ENCODE measurements around the gene GPC3. TPM values are rescaled to one million over a fixed set of nuclear protein-coding genes. Genes with fewer than 3 reads are reported as not detected.
"Not testable (repeated sequence)": the region's sequence is repeated elsewhere in the genome, so short reads cannot be mapped to it uniquely, and the experiment has no call there.

GPC3 gene
- total and polyA plus RNA-seq, 2 experiments from 2014 or later: 171 to 323 TPM

- Histone ChIP-seq H3K4me1 (ENCODE audit: low read depth) (peaks cover under 1% of the 10 kb centered on the region), H3K36me3 (no peaks in the 10 kb centered on the region), H3K4me3 (no peak overlapping the region), H3K27ac (no peak overlapping the region), H3K27me3 (no peaks in the 10 kb centered on the region), H3K9me3 (ENCODE audit: low read depth) (no peaks in the 10 kb centered on the region)
- no peak for TF ChIP-seq CTCF (IDR thresholded peaks at IDR 0.05; ENCODE audit: low read depth, low read length)
- no peak for DNase-seq (ENCODE audit: low read depth in 1 of 2, low spot score in 1 of 2)
These were observed 7.5 kb upstream of the GPC3 start for GRCh38 chrX:133992882-133993281.

- Histone ChIP-seq H3K36me3 (no peaks in the 10 kb centered on the region), H3K27ac (no peak overlapping the region), H3K9me3 (ENCODE audit: low read depth) (no peaks in the 10 kb centered on the region), H3K27me3 (no peaks in the 10 kb centered on the region), H3K4me1 (ENCODE audit: low read depth) (no peaks in the 10 kb centered on the region), H3K4me3 (no peak overlapping the region)
- no peak for DNase-seq (ENCODE audit: low read depth in 1 of 2, low spot score in 1 of 2)
- TF ChIP-seq CTCF (IDR thresholded peaks at IDR 0.05; ENCODE audit: low read depth, low read length): no peak
These were observed 6.4 kb upstream of the GPC3 start for GRCh38 chrX:133991814-133992213.

- H3K4me3 ChIP-seq; H3K27me3 ChIP-seq; H3K36me3 ChIP-seq; H3K9me3 ChIP-seq (ENCODE audit: low read depth); H3K4me1 ChIP-seq (ENCODE audit: low read depth); DNase-seq (ENCODE audit: low read depth in 1 of 2, low spot score in 1 of 2); H3K27ac ChIP-seq: not testable (repeated sequence)
These were observed 5.7 kb upstream of the GPC3 start for GRCh38 chrX:133991057-133991456.

- no peaks in the 10 kb centered on the region for H3K36me3 ChIP-seq
- H3K4me1 ChIP-seq (ENCODE audit: low read depth): no peaks in the 10 kb centered on the region
- no peak for DNase-seq (ENCODE audit: low read depth in 1 of 2, low spot score in 1 of 2)
- H3K27ac ChIP-seq: no peak overlapping the region
- no peak overlapping the region for H3K4me3 ChIP-seq
- TF ChIP-seq CTCF (IDR thresholded peaks at IDR 0.05; ENCODE audit: low read depth, low read length): no peak
- no peaks in the 10 kb centered on the region for H3K9me3 ChIP-seq (ENCODE audit: low read depth)
- no peaks in the 10 kb centered on the region for H3K27me3 ChIP-seq
These were observed 4.6 kb upstream of the GPC3 start for GRCh38 chrX:133989993-133990392.

GRCh38 chrX:133989490-133989889 is 4.1 kb upstream of the GPC3 start:
- H3K9me3 ChIP-seq (ENCODE audit: low read depth): no peaks in the 10 kb centered on the region
- H3K27ac ChIP-seq: no peak overlapping the region
- H3K4me1 ChIP-seq (ENCODE audit: low read depth): no peaks in the 10 kb centered on the region
- no peak overlapping the region for H3K4me3 ChIP-seq
- TF ChIP-seq CTCF (IDR thresholded peaks at IDR 0.05; ENCODE audit: low read depth, low read length): no peak
- no peak for DNase-seq (ENCODE audit: low read depth in 1 of 2, low spot score in 1 of 2)
- no peaks in the 10 kb centered on the region for H3K27me3 ChIP-seq
- no peaks in the 10 kb centered on the region for H3K36me3 ChIP-seq

- Histone ChIP-seq H3K4me1 (ENCODE audit: low read depth) (no peaks in the 10 kb centered on the region), H3K36me3 (no peaks in the 10 kb centered on the region), H3K9me3 (ENCODE audit: low read depth) (no peaks in the 10 kb centered on the region), H3K27ac (no peak overlapping the region), H3K4me3 (no peak overlapping the region), H3K27me3 (peaks cover 7% of the 10 kb centered on the region)
- no peak for TF ChIP-seq CTCF (IDR thresholded peaks at IDR 0.05; ENCODE audit: low read depth, low read length)
- no peak for DNase-seq (ENCODE audit: low read depth in 1 of 2, low spot score in 1 of 2)
These were observed 2.6 kb upstream of the GPC3 start for GRCh38 chrX:133988010-133988409.
